Mammary epithelial cell (primary cell): Measurements from ENCODE around the gene TTC14.

Experiments used
- EZH2 ChIP-seq: IDR thresholded peaks from 2 replicates; pipeline ENCODE4 v1.6.1; 2012; ENCODE audit warnings: low read length, inconsistent platforms, borderline replicate concordance
- TF ChIP-seq, protein P1 (sequence below), 2 donors: IDR thresholded peaks in 1 of 2; conservative IDR thresholded peaks in 1 of 2; 2 replicates each; pipeline ENCODE4 v1.5.1; 2011 to 2012; ENCODE audit warnings: inconsistent platforms in 2 of 2, low read length in 2 of 2, mild to moderate bottlenecking in 2 of 2, control low read depth in 1 of 2, low read depth in 1 of 2; ENCODE audit not compliant: insufficient read depth in 1 of 2; ENCODE audit errors: extremely low read depth in 1 of 2

DNA sequence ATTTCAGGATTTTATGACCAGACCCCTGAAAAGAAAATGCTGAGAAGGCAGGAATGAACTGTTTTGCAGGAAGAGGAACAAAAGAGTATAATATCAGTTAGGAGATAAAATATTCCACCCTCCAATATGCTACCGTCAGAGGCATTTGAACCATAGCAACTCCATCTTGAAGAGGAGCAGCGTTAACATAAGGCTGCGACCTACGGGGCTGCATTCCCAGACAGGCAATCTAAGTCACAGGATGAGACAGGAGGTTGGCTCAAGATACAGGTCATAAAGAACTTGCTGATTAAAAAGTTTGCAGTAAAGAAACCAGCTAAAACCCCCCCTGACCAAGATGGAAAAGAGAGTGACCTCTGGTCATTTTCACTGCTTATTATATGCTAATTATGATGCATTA lies 54.4 kb downstream of the TTC14 start:
- TF ChIP-seq, protein P1, sequence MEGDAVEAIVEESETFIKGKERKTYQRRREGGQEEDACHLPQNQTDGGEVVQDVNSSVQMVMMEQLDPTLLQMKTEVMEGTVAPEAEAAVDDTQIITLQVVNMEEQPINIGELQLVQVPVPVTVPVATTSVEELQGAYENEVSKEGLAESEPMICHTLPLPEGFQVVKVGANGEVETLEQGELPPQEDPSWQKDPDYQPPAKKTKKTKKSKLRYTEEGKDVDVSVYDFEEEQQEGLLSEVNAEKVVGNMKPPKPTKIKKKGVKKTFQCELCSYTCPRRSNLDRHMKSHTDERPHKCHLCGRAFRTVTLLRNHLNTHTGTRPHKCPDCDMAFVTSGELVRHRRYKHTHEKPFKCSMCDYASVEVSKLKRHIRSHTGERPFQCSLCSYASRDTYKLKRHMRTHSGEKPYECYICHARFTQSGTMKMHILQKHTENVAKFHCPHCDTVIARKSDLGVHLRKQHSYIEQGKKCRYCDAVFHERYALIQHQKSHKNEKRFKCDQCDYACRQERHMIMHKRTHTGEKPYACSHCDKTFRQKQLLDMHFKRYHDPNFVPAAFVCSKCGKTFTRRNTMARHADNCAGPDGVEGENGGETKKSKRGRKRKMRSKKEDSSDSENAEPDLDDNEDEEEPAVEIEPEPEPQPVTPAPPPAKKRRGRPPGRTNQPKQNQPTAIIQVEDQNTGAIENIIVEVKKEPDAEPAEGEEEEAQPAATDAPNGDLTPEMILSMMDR (conservative IDR thresholded peaks at IDR 0.05 in 1 of 2, IDR thresholded peaks at IDR 0.05 in 1 of 2; ENCODE audit: extremely low read depth in 1 of 2, insufficient read depth in 1 of 2, low read depth in 1 of 2, low read length in 2 of 2), result no peak
- TF ChIP-seq EZH2, result no peak
